HL-60 (cell line): ENCODE data around the gene NAPB.

Source experiments
- GABPA ChIP-seq: IDR thresholded peaks from 2 replicates; pipeline ENCODE4 v1.6.1; 2012; ENCODE audit warnings: low read depth
- POLR2AphosphoS5 ChIP-seq: IDR thresholded peaks from 2 replicates; pipeline ENCODE4 v1.6.1; 2012; ENCODE audit warnings: low read depth
- SPI1 ChIP-seq: IDR thresholded peaks from 2 replicates; pipeline ENCODE4 v1.6.1; 2012; ENCODE audit warnings: low read depth, mild to moderate bottlenecking, borderline replicate concordance
- TF ChIP-seq, protein P1 (sequence below): IDR thresholded peaks from one replicate; pipeline ENCODE4 v1.5.1; 2011; ENCODE audit warnings: low read length, control low read depth, inconsistent platforms; ENCODE audit not compliant: insufficient read depth
- TF ChIP-seq, protein P2 (sequence below): IDR thresholded peaks from 2 replicates; pipeline ENCODE4 v1.6.1; 2012; ENCODE audit warnings: low read depth; ENCODE audit not compliant: insufficient replicate concordance

DNA sequence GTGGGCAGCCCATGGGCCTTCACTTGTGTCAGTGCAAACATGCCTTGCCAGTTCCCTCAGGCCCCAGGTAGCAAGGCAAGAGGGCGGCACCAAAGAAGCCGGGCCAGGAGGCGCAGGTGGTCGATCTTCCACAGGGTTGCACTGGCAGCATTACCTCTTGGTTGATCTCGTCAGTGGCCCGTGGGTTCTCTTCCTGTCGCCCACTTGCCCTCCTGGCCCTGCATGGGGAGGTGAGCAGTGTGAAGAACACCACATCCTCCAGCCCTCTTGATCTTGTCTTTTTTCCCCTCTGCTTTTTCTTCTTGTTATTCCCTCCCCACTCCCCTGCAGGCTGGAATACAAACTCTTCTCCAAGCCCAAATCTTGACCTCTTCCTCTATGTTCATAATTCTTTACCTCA lies 34.4 kb upstream of the NAPB start:
- TF ChIP-seq GABPA (no peak), POLR2AphosphoS5 (no peak), SPI1 (no peak)
- TF ChIP-seq, protein P1, sequence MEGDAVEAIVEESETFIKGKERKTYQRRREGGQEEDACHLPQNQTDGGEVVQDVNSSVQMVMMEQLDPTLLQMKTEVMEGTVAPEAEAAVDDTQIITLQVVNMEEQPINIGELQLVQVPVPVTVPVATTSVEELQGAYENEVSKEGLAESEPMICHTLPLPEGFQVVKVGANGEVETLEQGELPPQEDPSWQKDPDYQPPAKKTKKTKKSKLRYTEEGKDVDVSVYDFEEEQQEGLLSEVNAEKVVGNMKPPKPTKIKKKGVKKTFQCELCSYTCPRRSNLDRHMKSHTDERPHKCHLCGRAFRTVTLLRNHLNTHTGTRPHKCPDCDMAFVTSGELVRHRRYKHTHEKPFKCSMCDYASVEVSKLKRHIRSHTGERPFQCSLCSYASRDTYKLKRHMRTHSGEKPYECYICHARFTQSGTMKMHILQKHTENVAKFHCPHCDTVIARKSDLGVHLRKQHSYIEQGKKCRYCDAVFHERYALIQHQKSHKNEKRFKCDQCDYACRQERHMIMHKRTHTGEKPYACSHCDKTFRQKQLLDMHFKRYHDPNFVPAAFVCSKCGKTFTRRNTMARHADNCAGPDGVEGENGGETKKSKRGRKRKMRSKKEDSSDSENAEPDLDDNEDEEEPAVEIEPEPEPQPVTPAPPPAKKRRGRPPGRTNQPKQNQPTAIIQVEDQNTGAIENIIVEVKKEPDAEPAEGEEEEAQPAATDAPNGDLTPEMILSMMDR = no peak
- TF ChIP-seq, protein P2, sequence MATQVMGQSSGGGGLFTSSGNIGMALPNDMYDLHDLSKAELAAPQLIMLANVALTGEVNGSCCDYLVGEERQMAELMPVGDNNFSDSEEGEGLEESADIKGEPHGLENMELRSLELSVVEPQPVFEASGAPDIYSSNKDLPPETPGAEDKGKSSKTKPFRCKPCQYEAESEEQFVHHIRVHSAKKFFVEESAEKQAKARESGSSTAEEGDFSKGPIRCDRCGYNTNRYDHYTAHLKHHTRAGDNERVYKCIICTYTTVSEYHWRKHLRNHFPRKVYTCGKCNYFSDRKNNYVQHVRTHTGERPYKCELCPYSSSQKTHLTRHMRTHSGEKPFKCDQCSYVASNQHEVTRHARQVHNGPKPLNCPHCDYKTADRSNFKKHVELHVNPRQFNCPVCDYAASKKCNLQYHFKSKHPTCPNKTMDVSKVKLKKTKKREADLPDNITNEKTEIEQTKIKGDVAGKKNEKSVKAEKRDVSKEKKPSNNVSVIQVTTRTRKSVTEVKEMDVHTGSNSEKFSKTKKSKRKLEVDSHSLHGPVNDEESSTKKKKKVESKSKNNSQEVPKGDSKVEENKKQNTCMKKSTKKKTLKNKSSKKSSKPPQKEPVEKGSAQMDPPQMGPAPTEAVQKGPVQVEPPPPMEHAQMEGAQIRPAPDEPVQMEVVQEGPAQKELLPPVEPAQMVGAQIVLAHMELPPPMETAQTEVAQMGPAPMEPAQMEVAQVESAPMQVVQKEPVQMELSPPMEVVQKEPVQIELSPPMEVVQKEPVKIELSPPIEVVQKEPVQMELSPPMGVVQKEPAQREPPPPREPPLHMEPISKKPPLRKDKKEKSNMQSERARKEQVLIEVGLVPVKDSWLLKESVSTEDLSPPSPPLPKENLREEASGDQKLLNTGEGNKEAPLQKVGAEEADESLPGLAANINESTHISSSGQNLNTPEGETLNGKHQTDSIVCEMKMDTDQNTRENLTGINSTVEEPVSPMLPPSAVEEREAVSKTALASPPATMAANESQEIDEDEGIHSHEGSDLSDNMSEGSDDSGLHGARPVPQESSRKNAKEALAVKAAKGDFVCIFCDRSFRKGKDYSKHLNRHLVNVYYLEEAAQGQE = no peak
